Adrenal gland (tissue), 12 donors: ENCODE results near the gene WWOX. TPM values are rescaled to one million over a fixed set of nuclear protein-coding genes. Genes with fewer than 3 reads are reported as not detected.
A peak's percentile ranks its signal among the peaks of the same experiment; 100 is the strongest.

Experiments
- DNase-seq, 7 donors: peaks; one replicate each; pipeline ENCODE4 v3.0.0-alpha.2; 2019 to 2020
- H3K27ac ChIP-seq, 5 donors: fragments of 200-600 bp; sonication (generic) in 4 of 5; 1 replicate in 3 of 5; 2 replicates in 2 of 5; pipeline versions ENCODE4 v1.5.1 to v1.8.0; 2016 to 2020; ENCODE audit warnings: mild to moderate bottlenecking in 1 of 5
- H3K27me3 ChIP-seq: fragments of 200-600 bp; 2 replicates; pipeline ENCODE4 v1.8.0; 2021
- H3K36me3 ChIP-seq, 2 donors: fragments of 200-600 bp; replicated peaks in 1 of 2; 1 replicate in 1 of 2; 2 replicates in 1 of 2; pipeline versions ENCODE4 v1.5.1 to v1.8.0; 2018 to 2022
- H3K4me1 ChIP-seq, 2 donors: fragments of 200-600 bp; replicated peaks in 1 of 2; 1 replicate in 1 of 2; 2 replicates in 1 of 2; pipeline versions ENCODE4 v1.5.1 to v1.8.0; 2018 to 2021
- H3K4me3 ChIP-seq, 4 donors: fragments of 200-600 bp; sonication (generic) in 3 of 4; one replicate each; pipeline ENCODE4 v1.5.1; 2016 to 2018
- H3K9me3 ChIP-seq, 3 donors: fragments of 200-600 bp; sonication (generic) in 1 of 3; replicated peaks in 1 of 3; 1 replicate in 2 of 3; 2 replicates in 1 of 3; pipeline versions ENCODE4 v1.5.1 to v1.8.0; 2016 to 2021
- POLR2A ChIP-seq, 2 donors: fragments of 450-650 bp; IDR thresholded peaks; one replicate each; pipeline ENCODE4 v1.6.1; 2017; ENCODE audit warnings: antibody characterized with exemption in 2 of 2, mild to moderate bottlenecking in 2 of 2, moderate library complexity in 1 of 2
- WGBS, 4 donors: extraction: QIAGEN DNeasy Blood & Tissue Kit in 2 of 4; methylation state at CpG; one replicate each; pipeline versions ENCODE4 v1.1.5 to v1.1.7; 2013 to 2017; 5-methylcytosine and 5-hydroxymethylcytosine counted together
- intact Hi-C, 2 donors: fragments of 100-400 bp; cut with DNase I; formaldehyde crosslinking; loops; one replicate each; pipeline versions ENCODE4 v1.14.1 to v1.15.0; 2022 to 2023
- polyA plus RNA-seq, 3 donors: library from polyadenylated mRNA; stranded (reverse); fragments of 200-250 nt in 2 of 3; fragments of 350-450 nt in 1 of 3; fragmentation: Illumina TruSeq in 1 of 3; extraction: RNeasy Lipid Tissue Mini Kit (QIAGEN cat#74804) in 1 of 3; gene quantifications; one replicate each; pipeline ENCODE4 v1.2.3, GENCODE V29; 2013 to 2014
- total RNA-seq, 9 donors: library from RNA; depleted of rRNA in 4 of 9; stranded (reverse); fragments of >200 nt in 4 of 9; fragments of 120-200 nt in 1 of 9; fragmentation: NEBNext Ultra II Directional in 1 of 9; extraction: Animal tissue kit (Norgen Biotek cat#: 25700) in 1 of 9; gene quantifications; one replicate each; pipeline versions ENCODE4 v1.1.0 to v1.2.4, GENCODE V29; 2013 to 2023
- TF ChIP-seq, protein P1 (sequence below), 6 experiments: fragments of 450-650 bp in 4 of 6; fragments of 200-600 bp in 2 of 6; sonication (generic) in 1 of 6; IDR thresholded peaks; 1 replicate in 5 of 6; 2 replicates in 1 of 6; pipeline versions ENCODE4 v1.5.1 to v1.8.0; 2016 to 2021; ENCODE audit warnings: antibody characterized with exemption in 6 of 6, mild to moderate bottlenecking in 2 of 6, moderate library complexity in 1 of 6
- donor health status: healthy with polysubstance abuse.
- donor health status: Bipolar disorder and iron deficiency.
- donor health status: DM: yes; HTN: yes; CAD: no.
- donor health status: DM: no; HTN: no; CAD: no.
- donor health status: DM: no; HTN: no; CAD: no.
- donor health status: DM: yes; HTN: yes; CAD: no.

Gene WWOX
- total and polyA plus RNA-seq, 12 donors, result 11.8 to 74.6 (median 20.5) TPM

DNA sequence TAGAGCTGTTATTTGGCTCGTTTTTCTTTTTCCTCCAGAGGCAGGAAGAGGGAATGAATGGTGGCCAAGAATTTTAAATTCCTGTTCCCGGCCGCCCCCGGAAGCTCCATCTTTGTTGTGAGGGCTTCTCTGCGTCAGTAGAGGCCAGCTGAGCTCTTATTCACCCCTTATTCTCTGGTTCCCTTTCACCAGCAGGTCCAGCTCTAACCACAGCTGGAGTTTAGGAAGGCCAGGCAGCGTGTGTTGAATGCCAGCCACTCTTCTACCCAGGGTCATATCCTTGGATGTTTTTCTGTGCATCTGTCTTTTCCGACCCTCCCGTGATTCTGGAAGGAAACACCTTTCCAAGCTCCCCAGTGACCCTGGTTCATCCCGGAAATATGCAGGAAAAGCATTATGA is 570.5 kb downstream of the WWOX start:
- no peaks in the 10 kb centered on the region for H3K27me3 ChIP-seq
- intact Hi-C loops, result no loop called here
- no peak for TF ChIP-seq POLR2A (IDR thresholded peaks at IDR 0.05)
- TF ChIP-seq, protein P1, sequence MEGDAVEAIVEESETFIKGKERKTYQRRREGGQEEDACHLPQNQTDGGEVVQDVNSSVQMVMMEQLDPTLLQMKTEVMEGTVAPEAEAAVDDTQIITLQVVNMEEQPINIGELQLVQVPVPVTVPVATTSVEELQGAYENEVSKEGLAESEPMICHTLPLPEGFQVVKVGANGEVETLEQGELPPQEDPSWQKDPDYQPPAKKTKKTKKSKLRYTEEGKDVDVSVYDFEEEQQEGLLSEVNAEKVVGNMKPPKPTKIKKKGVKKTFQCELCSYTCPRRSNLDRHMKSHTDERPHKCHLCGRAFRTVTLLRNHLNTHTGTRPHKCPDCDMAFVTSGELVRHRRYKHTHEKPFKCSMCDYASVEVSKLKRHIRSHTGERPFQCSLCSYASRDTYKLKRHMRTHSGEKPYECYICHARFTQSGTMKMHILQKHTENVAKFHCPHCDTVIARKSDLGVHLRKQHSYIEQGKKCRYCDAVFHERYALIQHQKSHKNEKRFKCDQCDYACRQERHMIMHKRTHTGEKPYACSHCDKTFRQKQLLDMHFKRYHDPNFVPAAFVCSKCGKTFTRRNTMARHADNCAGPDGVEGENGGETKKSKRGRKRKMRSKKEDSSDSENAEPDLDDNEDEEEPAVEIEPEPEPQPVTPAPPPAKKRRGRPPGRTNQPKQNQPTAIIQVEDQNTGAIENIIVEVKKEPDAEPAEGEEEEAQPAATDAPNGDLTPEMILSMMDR (IDR thresholded peaks at IDR 0.05), result peak in 1 of 6 experiments; percentile 11
- DNase-seq, result peak in 5 of 7 donors; percentile 21 to 70 (median 36)
- no peak overlapping the region for H3K4me3 ChIP-seq
- H3K27ac ChIP-seq, result peak overlapping the region in 2 of 5 donors; percentile 34 to 51
- H3K4me1 ChIP-seq, result peaks cover 0 to 11% of the 10 kb centered on the region in 2 donors
- H3K9me3 ChIP-seq, result no peaks in the 10 kb centered on the region
- H3K36me3 ChIP-seq, result no peaks in the 10 kb centered on the region
- 48 to 55% (median 50%) methylated on average over 9 of the region's 9 CpGs for WGBS, 4 donors

DNA sequence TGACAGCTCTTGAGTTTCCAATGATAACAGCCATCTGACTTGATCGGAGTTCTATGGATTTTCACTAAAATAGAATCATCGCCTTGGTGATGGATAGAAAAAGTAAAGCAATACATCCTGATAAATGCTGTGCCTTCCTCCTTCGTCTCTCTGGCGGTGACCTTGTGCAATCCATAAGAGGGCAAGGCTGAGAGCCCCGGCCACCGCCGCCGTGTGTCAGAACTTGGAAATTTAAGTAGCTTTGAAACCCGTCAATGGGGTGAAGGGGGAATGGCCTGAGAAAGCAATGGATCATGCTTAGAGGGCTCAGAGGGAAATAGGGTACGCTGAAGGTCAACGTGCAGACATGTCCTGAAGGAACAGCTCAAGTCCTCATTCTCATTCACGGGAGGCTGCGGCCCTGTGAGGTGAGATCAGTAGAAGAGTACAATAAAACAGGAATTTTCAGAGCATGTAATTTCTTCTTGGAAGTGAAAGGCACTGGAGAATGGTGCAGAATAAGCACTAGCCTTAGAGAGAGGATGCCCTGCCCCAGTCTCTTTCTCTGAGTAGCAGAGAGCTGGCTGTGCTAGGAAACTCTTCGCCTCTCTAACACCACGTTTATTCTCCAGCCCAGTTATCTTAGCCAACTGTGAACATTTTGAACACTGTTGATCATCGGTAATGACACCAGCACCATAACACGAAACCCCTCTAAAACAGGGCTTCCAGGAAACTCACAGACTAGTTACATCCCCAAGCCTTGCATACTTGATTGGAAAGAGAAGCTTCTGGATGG is 573.5 kb downstream of the WWOX start:
- WGBS, 4 donors, result 88 to 94% (median 92%) methylated on average over 17 of the region's 17 CpGs
- no peak for DNase-seq

DNA sequence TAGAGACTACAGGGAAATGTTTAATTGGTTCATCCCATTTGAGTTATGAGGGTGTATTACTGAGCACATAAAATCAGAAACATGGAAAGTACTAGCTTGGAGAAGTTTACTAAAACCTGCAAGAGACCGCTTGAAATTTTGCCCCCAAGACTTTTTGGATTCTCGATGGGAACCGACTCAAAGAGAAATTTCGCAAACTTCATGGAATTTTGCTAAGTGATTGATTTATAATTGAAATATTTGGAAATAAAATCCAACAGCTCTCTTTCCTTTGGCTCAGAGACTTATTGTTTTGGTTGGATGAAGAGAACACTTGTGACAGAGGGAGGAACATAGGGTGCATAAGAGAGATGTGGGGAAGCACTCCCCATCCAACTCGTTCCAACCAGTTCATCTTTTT is 574.4 kb downstream of the WWOX start:
- 81 to 91% (median 87%) methylated on average over 5 of the region's 5 CpGs for WGBS, 4 donors
- Histone ChIP-seq H3K27me3 (no peaks in the 10 kb centered on the region), H3K9me3 (no peaks in the 10 kb centered on the region), H3K36me3 (no peaks in the 10 kb centered on the region), H3K4me3 (no peak overlapping the region), H3K4me1 (peaks cover 0 to 10% of the 10 kb centered on the region in 2 donors), H3K27ac (no peak overlapping the region)
- intact Hi-C loops, result no loop called here
- no peak for TF ChIP-seq POLR2A (IDR thresholded peaks at IDR 0.05)
- TF ChIP-seq, protein P1 (IDR thresholded peaks at IDR 0.05), result no peak
- DNase-seq, result no peak

More for the DNA sequence above, 573.5 kb downstream of the WWOX start:
- no peak for TF ChIP-seq POLR2A (IDR thresholded peaks at IDR 0.05)
- TF ChIP-seq, protein P1 (IDR thresholded peaks at IDR 0.05), result no peak
- Histone ChIP-seq H3K9me3 (no peaks in the 10 kb centered on the region), H3K4me3 (no peak overlapping the region), H3K4me1 (peaks cover 0 to 11% of the 10 kb centered on the region in 2 donors), H3K36me3 (no peaks in the 10 kb centered on the region), H3K27ac (no peak overlapping the region), H3K27me3 (no peaks in the 10 kb centered on the region)
- intact Hi-C loops, result no loop called here

DNA sequence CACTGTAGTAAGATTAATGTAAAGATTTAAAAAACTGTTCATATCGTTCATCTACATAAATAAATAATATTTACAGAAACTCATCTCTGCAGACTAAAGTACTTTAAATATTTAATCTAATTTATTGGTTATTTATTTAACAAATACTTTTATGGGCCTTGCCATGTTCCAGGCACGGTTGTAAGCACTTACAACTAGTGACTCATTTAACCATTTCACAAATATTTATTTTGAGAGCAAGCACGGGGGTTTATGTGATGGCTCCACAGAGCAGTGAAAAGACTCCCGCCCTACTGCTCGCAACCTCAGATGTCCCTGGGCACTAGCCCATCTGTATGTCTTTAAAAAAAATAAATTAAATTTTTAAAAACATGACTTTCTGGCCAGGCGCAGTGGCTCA is 575.9 kb downstream of the WWOX start:
- H3K36me3 ChIP-seq, result no peaks in the 10 kb centered on the region
- no peaks in the 10 kb centered on the region for H3K4me1 ChIP-seq
- intact Hi-C loops, result no loop called here
- no peak for TF ChIP-seq POLR2A (IDR thresholded peaks at IDR 0.05)
- TF ChIP-seq, protein P1 (IDR thresholded peaks at IDR 0.05), result no peak
- DNase-seq, result no peak
- H3K27ac ChIP-seq, result no peak overlapping the region
- WGBS, 4 donors, result 85 to 88% (median 86%) methylated on average over 6 of the region's 6 CpGs
- H3K4me3 ChIP-seq, result no peak overlapping the region
- no peaks in the 10 kb centered on the region for H3K27me3 ChIP-seq
- H3K9me3 ChIP-seq, result no peaks in the 10 kb centered on the region
